Loucy (cell line): Measurements from ENCODE around the gene SMURF2.

ENCODE experiments used
- H2AFZ ChIP-seq: fragments of 200-600 bp; sonication (generic); 2 replicates; pipeline ENCODE4 v1.6.0; 2016; ENCODE audit warnings: antibody characterized with exemption, mild to moderate bottlenecking, low read length, moderate library complexity
- H3F3A ChIP-seq: fragments of 200-600 bp; 2 replicates; pipeline ENCODE4 v1.6.0; 2016; ENCODE audit warnings: antibody characterized with exemption, low read depth, mild to moderate bottlenecking
- H3K27me3 ChIP-seq: fragments of 200-600 bp; sonication (generic); 2 replicates; pipeline ENCODE4 v1.6.1; 2014; ENCODE audit warnings: low read length, mild to moderate bottlenecking; ENCODE audit not compliant: insufficient read depth, poor library complexity, severe bottlenecking
- H3K36me3 ChIP-seq: fragments of 200-600 bp; sonication (generic); 2 replicates; pipeline ENCODE4 v1.6.1; 2016; ENCODE audit warnings: low read length; ENCODE audit not compliant: insufficient read depth
- H3K4me1 ChIP-seq: fragments of 200-600 bp; sonication (generic); 2 replicates; pipeline ENCODE4 v1.5.1; 2014; ENCODE audit warnings: low read length, mild to moderate bottlenecking; ENCODE audit not compliant: insufficient read depth, poor library complexity, severe bottlenecking
- H3K4me2 ChIP-seq: fragments of 200-600 bp; sonication (generic); 2 replicates; pipeline ENCODE4 v1.6.0; 2014; ENCODE audit warnings: antibody characterized with exemption, low read length, low read depth, mild to moderate bottlenecking; ENCODE audit not compliant: poor library complexity, severe bottlenecking
- H3K4me3 ChIP-seq: fragments of 200-600 bp; sonication (generic); 2 replicates; pipeline ENCODE4 v1.5.1; 2014; ENCODE audit warnings: low read length, mild to moderate bottlenecking, mixed read lengths; ENCODE audit not compliant: poor library complexity, severe bottlenecking
- H3K79me2 ChIP-seq: fragments of 200-600 bp; sonication (generic); 2 replicates; pipeline ENCODE4 v1.6.1; 2014; ENCODE audit warnings: low read length; ENCODE audit not compliant: insufficient read depth
- H3K9ac ChIP-seq: fragments of 200-600 bp; sonication (generic); 2 replicates; pipeline ENCODE4 v1.6.0; 2014; ENCODE audit warnings: mild to moderate bottlenecking, low read depth, low read length, moderate library complexity; ENCODE audit not compliant: poor library complexity, severe bottlenecking
- H3K9me2 ChIP-seq: fragments of 200-600 bp; sonication (generic); replicated peaks from 2 replicates; pipeline ENCODE4 v1.6.1; 2016; ENCODE audit warnings: low read depth, low read length, mixed read lengths
- H3K9me3 ChIP-seq: fragments of 200-600 bp; sonication (generic); 2 replicates; pipeline ENCODE4 v1.6.1; 2014; ENCODE audit warnings: mild to moderate bottlenecking, antibody characterized with exemption, low read length, low read depth; ENCODE audit not compliant: insufficient read depth
- H4K20me1 ChIP-seq: fragments of 200-600 bp; sonication (generic); 2 replicates; pipeline ENCODE4 v1.6.0; 2014; ENCODE audit warnings: antibody characterized with exemption, low read length, mild to moderate bottlenecking; ENCODE audit not compliant: insufficient read depth, poor library complexity, severe bottlenecking
- EZH2phosphoT487 ChIP-seq: fragments of 200-600 bp; IDR thresholded peaks from 2 replicates; pipeline ENCODE4 v1.6.1; 2018; ENCODE audit warnings: antibody characterized with exemption, mild to moderate bottlenecking, moderate library complexity, borderline replicate concordance
- TF ChIP-seq, protein P1 (sequence below): fragments of 200-600 bp; sonication (generic); conservative IDR thresholded peaks from 2 replicates; pipeline ENCODE4 v1.5.1; 2014; ENCODE audit warnings: mild to moderate bottlenecking, antibody characterized with exemption, low read length

SMURF2 gene

DNA sequence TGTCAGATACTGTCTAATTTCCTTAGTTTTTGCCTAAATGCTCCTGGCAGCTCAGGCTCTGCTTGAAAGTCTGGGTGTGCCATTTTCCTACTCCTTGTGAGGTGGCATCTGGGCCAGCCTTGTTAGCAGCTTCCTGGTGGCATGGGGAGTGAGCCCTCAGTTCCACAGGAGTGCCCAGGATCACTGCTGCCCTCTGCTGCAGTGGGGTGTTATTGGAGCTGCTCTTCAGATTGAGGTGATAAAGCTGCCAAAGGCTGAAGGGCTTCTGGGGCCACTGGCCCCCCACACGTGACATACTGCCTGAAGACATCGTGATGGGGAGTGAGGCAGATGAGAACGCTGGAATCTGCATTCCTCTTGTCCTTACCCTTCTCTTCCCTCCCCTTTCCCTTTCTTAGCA lies 127.9 kb downstream of the SMURF2 start:
- no peaks in the 10 kb centered on the region for H4K20me1 ChIP-seq
- H3K9ac ChIP-seq, result no peak overlapping the region
- H3K4me2 ChIP-seq, result no peak overlapping the region
- H2AFZ ChIP-seq, result no peak overlapping the region
- H3K4me3 ChIP-seq, result no peak overlapping the region
- no peaks in the 10 kb centered on the region for H3K27me3 ChIP-seq
- TF ChIP-seq, protein P1, sequence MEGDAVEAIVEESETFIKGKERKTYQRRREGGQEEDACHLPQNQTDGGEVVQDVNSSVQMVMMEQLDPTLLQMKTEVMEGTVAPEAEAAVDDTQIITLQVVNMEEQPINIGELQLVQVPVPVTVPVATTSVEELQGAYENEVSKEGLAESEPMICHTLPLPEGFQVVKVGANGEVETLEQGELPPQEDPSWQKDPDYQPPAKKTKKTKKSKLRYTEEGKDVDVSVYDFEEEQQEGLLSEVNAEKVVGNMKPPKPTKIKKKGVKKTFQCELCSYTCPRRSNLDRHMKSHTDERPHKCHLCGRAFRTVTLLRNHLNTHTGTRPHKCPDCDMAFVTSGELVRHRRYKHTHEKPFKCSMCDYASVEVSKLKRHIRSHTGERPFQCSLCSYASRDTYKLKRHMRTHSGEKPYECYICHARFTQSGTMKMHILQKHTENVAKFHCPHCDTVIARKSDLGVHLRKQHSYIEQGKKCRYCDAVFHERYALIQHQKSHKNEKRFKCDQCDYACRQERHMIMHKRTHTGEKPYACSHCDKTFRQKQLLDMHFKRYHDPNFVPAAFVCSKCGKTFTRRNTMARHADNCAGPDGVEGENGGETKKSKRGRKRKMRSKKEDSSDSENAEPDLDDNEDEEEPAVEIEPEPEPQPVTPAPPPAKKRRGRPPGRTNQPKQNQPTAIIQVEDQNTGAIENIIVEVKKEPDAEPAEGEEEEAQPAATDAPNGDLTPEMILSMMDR, result peak; percentile 54
- TF ChIP-seq EZH2phosphoT487, result no peak
- no peaks in the 10 kb centered on the region for H3K4me1 ChIP-seq
- H3F3A ChIP-seq, result no peaks in the 10 kb centered on the region; the same call in 1 of the 2 replicates
- H3K9me3 ChIP-seq, result no peaks in the 10 kb centered on the region
- H3K79me2 ChIP-seq, result no peaks in the 10 kb centered on the region
- no peaks in the 10 kb centered on the region for H3K9me2 ChIP-seq
- peaks cover 93% of the 10 kb centered on the region for H3K36me3 ChIP-seq

DNA sequence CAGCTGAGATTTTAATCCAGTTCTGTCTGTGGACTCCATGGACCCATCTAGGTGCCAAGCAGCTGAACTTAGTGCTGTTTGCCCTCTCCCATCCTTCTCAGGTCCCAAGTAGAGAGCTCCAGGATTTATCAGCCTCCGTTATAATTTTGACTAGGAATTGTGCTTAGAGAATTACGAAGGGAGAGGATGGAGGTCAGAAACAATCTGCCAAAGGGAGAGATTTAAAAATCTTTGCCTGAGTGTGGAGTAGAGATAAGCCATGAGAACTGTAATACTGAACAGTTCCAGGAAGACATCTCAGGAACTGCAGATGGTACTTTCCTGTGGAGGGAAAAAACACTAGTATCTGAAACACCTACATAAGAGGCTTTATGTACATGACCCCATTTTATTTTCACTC lies 128.3 kb downstream of the SMURF2 start:
- Histone ChIP-seq H2AFZ (no peak overlapping the region), H3K9me2 (no peaks in the 10 kb centered on the region), H3K36me3 (peaks cover 96% of the 10 kb centered on the region), H4K20me1 (no peaks in the 10 kb centered on the region), H3K4me1 (no peaks in the 10 kb centered on the region), H3K4me2 (no peak overlapping the region), H3K9ac (no peak overlapping the region), H3F3A (no peaks in the 10 kb centered on the region; the same call in 1 of the 2 replicates), H3K4me3 (no peak overlapping the region), H3K9me3 (no peaks in the 10 kb centered on the region), H3K79me2 (no peaks in the 10 kb centered on the region), H3K27me3 (no peaks in the 10 kb centered on the region)
- TF ChIP-seq, protein P1, result no peak
- no peak for TF ChIP-seq EZH2phosphoT487

DNA sequence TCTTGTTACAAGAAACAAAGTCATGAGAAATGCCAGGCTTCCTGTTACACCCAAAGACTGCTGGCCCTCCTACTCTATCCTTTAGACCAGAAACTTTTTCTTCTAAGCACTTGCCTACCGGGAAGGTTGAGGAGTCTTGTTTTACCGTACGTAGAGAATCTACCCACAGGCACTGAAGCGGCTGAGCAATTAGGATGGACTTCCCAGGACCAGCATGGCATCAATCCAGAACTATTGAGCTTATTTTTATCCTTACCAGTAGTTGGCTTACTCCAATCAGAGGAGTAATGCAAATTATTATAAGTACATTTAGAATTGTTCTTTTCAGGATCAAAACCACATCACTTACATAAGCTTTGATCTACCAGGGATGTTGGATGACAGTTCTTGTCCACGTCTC lies 129.7 kb downstream of the SMURF2 start:
- Histone ChIP-seq H3K27me3 (no peaks in the 10 kb centered on the region), H4K20me1 (no peaks in the 10 kb centered on the region), H3K4me1 (no peaks in the 10 kb centered on the region), H3K9ac (no peak overlapping the region), H3K36me3 (peaks cover 98% of the 10 kb centered on the region), H3K4me2 (no peak overlapping the region), H3K9me3 (no peaks in the 10 kb centered on the region), H3F3A (no peaks in the 10 kb centered on the region; the same call in 1 of the 2 replicates), H3K79me2 (no peaks in the 10 kb centered on the region), H3K4me3 (no peak overlapping the region), H3K9me2 (no peaks in the 10 kb centered on the region), H2AFZ (no peak overlapping the region)
- no peak for TF ChIP-seq EZH2phosphoT487
- TF ChIP-seq, protein P1, result no peak
